COR-L47 (cell line): Measurements from ENCODE around the gene PRUNE1.
A peak's percentile ranks its signal among the peaks of the same experiment; 100 is the strongest.

Experiments used
- DNase-seq: peaks from one replicate; lab custom pipeline; 2025; lab: John Stamatoyannopoulos, UW

Gene PRUNE1

GRCh38 chr1:151007853-151008243 lies 401 bp upstream of the PRUNE1 start:
- DNase-seq: no peak

- DNase-seq: no peak
Measured at GRCh38 chr1:151009206-151009587, 948 bp downstream of the PRUNE1 start.

- no peak for DNase-seq
Measured at GRCh38 chr1:151009674-151010345, 1.6 kb downstream of the PRUNE1 start.

- no peak for DNase-seq
Measured at GRCh38 chr1:151010346-151010726, 2.1 kb downstream of the PRUNE1 start.

GRCh38 chr1:151011154-151011850 lies 3.1 kb downstream of the PRUNE1 start:
- no peak for DNase-seq

GRCh38 chr1:151012684-151013471 lies 4.6 kb downstream of the PRUNE1 start:
- DNase-seq: no peak

- DNase-seq: no peak
Measured at GRCh38 chr1:151013518-151013917, 5.3 kb downstream of the PRUNE1 start.

- DNase-seq: peak; percentile 71
Measured at GRCh38 chr1:151024540-151025146, 16.4 kb downstream of the PRUNE1 start.

GRCh38 chr1:151026460-151026859 lies 18.2 kb downstream of the PRUNE1 start:
- no peak for DNase-seq

- DNase-seq: no peak
Measured at GRCh38 chr1:151032164-151032563, 23.9 kb downstream of the PRUNE1 start.

- no peak for DNase-seq
Measured at GRCh38 chr1:151035167-151035566, 26.9 kb downstream of the PRUNE1 start.

- DNase-seq: no peak
Measured at GRCh38 chr1:151036356-151036755, 28.1 kb downstream of the PRUNE1 start, which contains the start of gene BNIPL. BNIPL (plus strand) TSS chr1:151036586; CDS start chr1:151036726, 140 bp downstream.

- no peak for DNase-seq
Measured at GRCh38 chr1:151037032-151037431, 28.8 kb downstream of the PRUNE1 start.

- DNase-seq: no peak
Measured at GRCh38 chr1:151039521-151039920, 31.3 kb downstream of the PRUNE1 start.

- no peak for DNase-seq
Measured at GRCh38 chr1:151043163-151043562, 34.9 kb downstream of the PRUNE1 start.

GRCh38 chr1:151047591-151047924 lies 39.3 kb downstream of the PRUNE1 start, which contains the start of gene C1orf56:
C1orf56 (plus strand) TSS chr1:151047751; CDS start chr1:151047848, 97 bp downstream.
- peak; percentile 54 for DNase-seq

GRCh38 chr1:151047925-151048644 lies 39.8 kb downstream of the PRUNE1 start:
- DNase-seq: peak; percentile 55

GRCh38 chr1:151048645-151049032 lies 40.4 kb downstream of the PRUNE1 start:
- DNase-seq: no peak

GRCh38 chr1:151049458-151049857 lies 41.2 kb downstream of the PRUNE1 start:
- DNase-seq: no peak

- DNase-seq: no peak
Measured at GRCh38 chr1:151050051-151050688, 41.9 kb downstream of the PRUNE1 start.

GRCh38 chr1:151051356-151052009 lies 43.2 kb downstream of the PRUNE1 start:
- no peak for DNase-seq
